ENCODE results near the gene SOHLH1. TPM values are rescaled to one million over a fixed set of nuclear protein-coding genes. Genes with fewer than 3 reads are reported as not detected.

SOHLH1 gene
- total and polyA plus RNA-seq, 10 of the 15 experiments (the other 5 are each of a cell fraction or from before 2014, with no cell fraction given), result not detected

GRCh38 chr9:135745686-135746324 lies 46.5 kb upstream of the SOHLH1 start:
- Histone ChIP-seq H3K27ac (ENCODE audit: control insufficient read depth, insufficient read depth) (no peak overlapping the region), H3K4me1 (ENCODE audit: control insufficient read depth, insufficient read depth, low read length) (no peaks in the 10 kb centered on the region), H3K27me3 (replicated peaks in 1 of 2; ENCODE audit: control insufficient read depth in 2 of 2, insufficient read depth in 2 of 2, low read length in 1 of 2) (no peaks in the 10 kb centered on the region; a peak in 1 of 4 replicates), H3K79me2 (ENCODE audit: control insufficient read depth, insufficient read depth, low read length) (no peaks in the 10 kb centered on the region), H2AFZ (ENCODE audit: control insufficient read depth, low read depth, low read length) (no peak overlapping the region), H4K20me1 (ENCODE audit: control insufficient read depth, insufficient read depth) (no peaks in the 10 kb centered on the region), H3K9me3 (replicated peaks; ENCODE audit: control insufficient read depth, insufficient read depth, low read length) (no peaks in the 10 kb centered on the region; the same call in 2 of the 3 replicates), H3K4me3 (no peak overlapping the region), H3K9ac (ENCODE audit: control insufficient read depth, insufficient read depth, low read length) (no peak overlapping the region), H3K36me3 (ENCODE audit: control insufficient read depth in 2 of 2, insufficient read depth in 2 of 2, low read length in 1 of 2) (no peaks in the 10 kb centered on the region), H3K4me2 (ENCODE audit: control insufficient read depth, insufficient read depth) (no peak overlapping the region)
- POLR2A ChIA-PET, result no interaction called here
- no peak for FAIRE-seq
- BruUV-seq (replicated peaks), result no TSS peak
- no peak for ATAC-seq
- 47% methylated on average over 22 of the region's 24 CpGs for WGBS (ENCODE audit: insufficient coverage, insufficient replicate concordance, low lambda C conversion rate, missing lambda C conversion rate)
- intact Hi-C loops (cut with micrococcal nuclease; ENCODE audit: unreplicated experiment) (no loop called here), in situ Hi-C loops (cut with MboI) (no loop called here)
- CTCF ChIA-PET, result no interaction called here
- DNase-seq (ENCODE audit: low read depth, low spot score), result no peak
- RAD21 ChIA-PET (ENCODE audit: unreplicated experiment), result no interaction called here
- SMC1A ChIA-PET (ENCODE audit: uncharacterized antibody, unreplicated experiment), result no interaction called here
- TF ChIP-seq ESRRA (IDR thresholded peaks at IDR 0.05; ENCODE audit: low read length) (no peak), NBN (IDR thresholded peaks at IDR 0.05) (no peak), ZNF24 (IDR thresholded peaks at IDR 0.05) (no peak), HSF1 (IDR thresholded peaks at IDR 0.05; ENCODE audit: low read depth, low read length) (no peak), MYB (IDR thresholded peaks at IDR 0.05; ENCODE audit: borderline replicate concordance, low read depth, low read length) (no peak), KLF5 (IDR thresholded peaks at IDR 0.05; ENCODE audit: partially characterized antibody) (no peak), ZNF274 (IDR thresholded peaks at IDR 0.05; ENCODE audit: insufficient read depth, insufficient read length) (no peak), ATF2 (IDR thresholded peaks at IDR 0.05; ENCODE audit: low read length) (no peak), EZH2 (IDR thresholded peaks at IDR 0.05; ENCODE audit: borderline replicate concordance, control insufficient read depth, low read depth, low read length) (no peak), FOS (IDR thresholded peaks at IDR 0.05; ENCODE audit: borderline replicate concordance, extremely low read depth, insufficient read length) (no peak), TCF12 (IDR thresholded peaks at IDR 0.05; ENCODE audit: low read depth, low read length) (no peak), IRF3 (IDR thresholded peaks at IDR 0.05) (no peak), TARDBP (IDR thresholded peaks at IDR 0.05; ENCODE audit: borderline replicate concordance) (no peak), SUZ12 (IDR thresholded peaks at IDR 0.05; ENCODE audit: unreplicated experiment) (no peak), CUX1 (IDR thresholded peaks at IDR 0.05; ENCODE audit: insufficient replicate concordance, low read depth, low read length) (no peak), TAF1 (IDR thresholded peaks at IDR 0.05; ENCODE audit: borderline replicate concordance, low read depth, low read length) (no peak), CHD1 (IDR thresholded peaks at IDR 0.05; ENCODE audit: low read depth, low read length) (no peak)

Data from GM12878 (cell line).